NCI-H774 (cell line): ENCODE data around the gene SUMO3.
A peak's percentile ranks its signal among the peaks of the same experiment; 100 is the strongest.

Experiments
- DNase-seq: peaks from one replicate; lab custom pipeline; 2025; lab: John Stamatoyannopoulos, UW

SUMO3 gene

DNA sequence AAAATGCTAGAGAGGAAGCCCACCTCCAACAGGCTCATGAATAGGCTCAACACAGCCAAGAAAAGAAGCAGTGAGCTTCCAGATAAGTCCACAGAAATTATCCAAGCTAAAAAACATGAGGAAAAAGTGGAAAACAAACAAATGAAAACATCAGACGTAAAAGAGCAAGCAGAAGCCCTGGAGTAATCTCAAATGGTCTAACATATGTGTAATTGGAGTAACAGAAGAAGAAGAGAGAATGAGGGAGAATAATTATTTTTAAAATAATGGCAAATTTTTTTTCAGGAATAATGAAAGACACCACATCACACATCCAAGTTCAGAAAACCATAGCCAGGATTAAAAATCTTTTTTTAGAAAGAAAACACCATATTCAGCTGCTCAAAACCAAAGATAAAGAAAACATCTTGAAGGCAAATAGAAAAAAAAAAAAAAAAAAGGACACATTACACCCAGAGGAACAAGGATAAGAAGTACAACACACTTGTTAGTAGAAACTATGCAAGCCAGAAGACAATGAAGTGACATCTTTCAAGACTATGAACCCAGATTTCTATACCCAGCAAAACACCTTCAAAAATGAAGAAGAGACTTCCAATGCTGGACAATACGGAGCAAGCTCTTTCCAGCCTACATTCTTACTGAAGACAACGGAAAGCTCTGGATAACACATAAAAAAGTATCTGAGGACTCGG is 10.6 kb upstream of the SUMO3 start:
- no peak for DNase-seq

- DNase-seq, result no peak
Observed at GRCh38 chr21:44823179-44823660, 5.4 kb upstream of the SUMO3 start.

DNA sequence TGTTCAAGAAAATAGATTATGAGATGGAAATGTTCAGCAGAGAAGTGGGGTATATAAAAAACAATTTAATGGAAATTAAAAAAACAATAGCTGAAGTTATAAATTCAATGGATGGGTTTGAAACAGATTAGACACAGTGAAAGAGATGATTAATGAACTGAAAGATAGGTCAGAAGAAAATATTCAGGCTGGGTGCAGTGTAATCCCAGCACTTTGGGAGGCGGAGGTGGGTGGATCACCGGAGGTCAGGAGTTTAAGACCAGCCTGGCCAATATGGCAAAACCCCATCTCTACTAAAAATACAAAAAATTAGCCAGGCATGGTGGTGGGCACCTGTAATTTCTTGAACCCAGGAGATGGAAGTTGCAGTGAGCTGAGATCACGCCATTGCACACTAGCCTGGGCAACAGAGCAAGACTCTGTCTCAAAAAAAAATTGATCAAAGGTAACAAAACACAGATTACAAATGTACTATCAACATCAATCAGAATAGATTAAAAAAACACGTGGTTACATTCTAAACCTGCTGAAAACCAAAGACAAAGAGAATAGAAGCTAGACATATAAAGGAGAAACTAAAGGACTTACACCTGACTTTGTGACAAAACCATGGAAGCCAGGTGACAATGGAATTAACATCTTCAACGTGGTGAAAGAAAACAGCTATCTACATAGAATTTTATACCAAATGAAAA is 4.8 kb upstream of the SUMO3 start:
- DNase-seq, result no peak

- DNase-seq, result no peak
Observed at GRCh38 chr21:44820851-44821250, 3.0 kb upstream of the SUMO3 start.

GRCh38 chr21:44819283-44820243 is 1.7 kb upstream of the SUMO3 start:
- DNase-seq, result no peak

- DNase-seq, result no peak
Observed at GRCh38 chr21:44818640-44819011, 764 bp upstream of the SUMO3 start.

DNA sequence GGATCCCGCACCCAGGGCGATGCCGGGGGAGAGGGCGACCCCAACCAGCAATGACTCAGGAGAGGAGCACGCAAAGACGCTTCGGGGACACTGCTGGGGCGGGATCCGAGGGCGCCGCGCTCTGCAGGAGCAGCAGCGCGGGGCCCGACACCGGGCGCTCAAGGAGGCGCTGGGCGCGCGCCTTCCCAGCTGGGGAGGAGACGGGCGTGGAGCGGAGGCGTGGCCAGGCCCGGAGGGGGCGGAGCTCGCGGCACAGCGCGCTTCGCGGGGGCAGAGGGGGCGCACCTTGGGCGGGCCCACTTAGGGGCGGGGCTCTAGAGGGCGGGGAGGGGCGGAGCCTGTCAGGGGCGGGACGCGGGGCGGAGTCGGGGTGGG is 369 bp downstream of the SUMO3 start:
- DNase-seq, result peak; percentile 70

DNA sequence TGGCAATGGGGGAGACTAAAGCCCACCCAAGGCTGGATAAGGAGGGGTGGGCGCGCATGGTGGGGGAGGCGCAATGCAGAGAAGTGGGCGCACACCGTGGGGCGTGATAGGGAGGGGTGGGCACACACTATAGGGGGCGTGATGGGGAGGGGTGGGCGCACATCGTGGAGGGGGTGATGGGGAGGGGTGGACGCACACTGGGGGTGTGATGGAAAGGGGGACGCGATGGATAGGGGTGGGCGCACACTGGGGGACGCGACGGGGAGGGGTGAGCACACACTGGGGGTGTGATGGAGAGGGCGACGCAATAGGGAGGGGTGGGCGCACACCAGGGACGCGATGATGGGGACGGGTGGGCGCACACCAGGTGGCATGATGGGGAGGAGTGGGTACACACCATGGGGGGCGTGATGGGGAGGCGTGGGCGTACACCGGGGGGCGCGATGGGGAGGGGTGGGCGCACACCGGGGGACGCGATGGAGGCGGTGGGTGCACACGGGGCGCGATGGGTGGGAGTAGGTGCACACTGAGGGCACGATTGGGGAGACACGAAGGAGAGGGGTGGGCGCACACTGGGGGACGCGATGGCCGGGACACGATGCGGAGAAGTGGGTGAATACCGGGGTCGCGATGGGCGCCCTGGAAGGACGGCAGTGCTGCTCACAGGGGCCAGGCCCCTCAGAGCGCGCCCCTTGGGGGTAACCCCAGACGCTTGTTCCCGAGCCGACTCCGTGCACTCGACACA is 929 bp downstream of the SUMO3 start:
- no peak for DNase-seq

GRCh38 chr21:44815852-44816628 is 1.8 kb downstream of the SUMO3 start:
- DNase-seq, result no peak

- DNase-seq, result no peak
Observed at GRCh38 chr21:44815225-44815624, 2.6 kb downstream of the SUMO3 start.

DNA sequence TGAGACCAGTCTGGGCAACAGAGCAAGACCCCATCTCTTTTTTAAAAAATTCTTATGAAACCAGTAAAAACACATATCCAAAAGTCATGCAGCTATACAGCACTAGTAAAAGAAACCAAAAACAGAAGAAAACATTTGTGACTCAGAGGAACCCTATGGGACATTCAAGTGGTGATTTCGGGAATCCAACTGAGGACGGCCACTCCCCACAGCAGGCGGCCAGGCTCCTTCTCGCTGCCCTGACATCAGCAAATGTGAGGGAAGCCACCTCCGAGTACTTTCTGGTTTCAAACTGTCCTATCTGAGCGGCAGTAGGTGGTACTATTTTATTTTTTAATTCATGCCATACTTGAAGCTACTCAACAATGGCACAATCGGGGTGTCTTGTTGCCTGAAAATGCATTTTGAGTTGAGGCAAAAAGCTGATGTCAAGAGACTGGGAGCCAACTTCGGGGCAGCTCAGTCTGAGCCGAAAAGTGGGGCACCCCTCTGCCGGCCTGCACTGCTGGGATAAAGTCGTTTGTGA is 3.3 kb downstream of the SUMO3 start:
- no peak for DNase-seq

GRCh38 chr21:44813727-44814126 is 4.1 kb downstream of the SUMO3 start:
- no peak for DNase-seq

DNA sequence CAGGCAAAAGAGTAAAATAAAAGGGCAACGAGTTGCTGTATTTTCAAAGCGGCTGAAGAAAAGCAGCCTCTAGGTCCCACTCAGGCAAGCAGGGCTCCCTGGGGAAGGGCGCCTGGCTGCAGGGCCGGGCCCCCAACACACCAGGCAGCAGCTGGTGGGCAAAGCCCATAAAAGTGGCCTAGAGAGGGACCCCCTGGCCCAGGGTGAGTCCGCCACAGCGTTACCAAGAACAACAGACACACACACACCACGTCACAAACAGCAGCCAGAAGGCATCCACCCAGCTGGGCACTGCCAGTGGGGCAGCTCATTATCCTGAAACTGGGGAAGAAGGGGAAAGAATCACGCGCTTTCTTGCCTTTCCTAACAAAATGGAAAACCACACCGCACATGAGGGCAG is 4.7 kb downstream of the SUMO3 start:
- DNase-seq, result no peak

- DNase-seq, result no peak
Observed at GRCh38 chr21:44812640-44813039, 5.2 kb downstream of the SUMO3 start.

- no peak for DNase-seq
Observed at GRCh38 chr21:44810779-44811178, 7.1 kb downstream of the SUMO3 start.

- DNase-seq, result no peak
Observed at GRCh38 chr21:44805859-44806258, 12.0 kb downstream of the SUMO3 start.

- DNase-seq, result no peak
Observed at GRCh38 chr21:44805226-44805625, 12.6 kb downstream of the SUMO3 start.

DNA sequence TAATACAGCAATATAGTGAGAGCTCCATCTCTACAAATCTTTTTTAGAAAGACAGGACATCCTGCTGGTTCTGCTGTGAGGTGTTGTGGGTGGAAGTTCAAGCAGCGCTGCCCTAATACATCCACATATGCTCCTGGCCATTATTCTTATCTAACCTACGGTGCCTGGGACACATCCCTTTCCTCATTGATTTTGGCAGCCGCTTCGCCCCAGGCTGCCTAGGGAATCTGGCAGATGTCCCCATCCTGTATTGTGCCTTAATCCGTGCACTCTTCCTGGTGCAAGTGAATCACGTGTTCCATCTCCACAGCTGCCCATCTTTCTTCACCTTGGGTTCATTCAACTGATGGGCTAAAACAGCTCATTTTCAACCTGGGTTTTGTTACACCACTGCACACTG is 13.1 kb downstream of the SUMO3 start:
- no peak for DNase-seq

DNA sequence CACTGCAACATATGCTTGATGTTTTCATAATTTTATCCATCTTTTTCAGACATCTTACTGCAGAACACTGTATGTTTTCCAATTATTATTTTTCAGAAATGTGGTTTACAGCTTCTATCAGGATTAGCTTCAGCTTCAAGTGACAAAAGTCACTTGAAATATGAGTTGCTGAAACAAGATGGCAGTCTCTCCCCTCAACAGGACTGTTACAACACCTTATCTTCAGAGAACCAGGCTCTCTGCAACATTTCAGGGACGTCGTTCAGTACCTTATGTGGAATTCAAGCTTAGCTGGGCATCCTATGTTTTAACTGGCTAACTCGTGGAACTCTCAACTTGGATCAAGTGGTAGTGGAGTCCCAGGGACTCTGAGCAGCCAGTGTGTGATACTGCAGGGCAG is 14.2 kb downstream of the SUMO3 start:
- DNase-seq, result no peak

GRCh38 chr21:44802396-44803153 is 15.3 kb downstream of the SUMO3 start:
- no peak for DNase-seq
